ENCODE data around the gene NEB.
"Not testable (repeated sequence)": the region's sequence is repeated elsewhere in the genome, so short reads cannot be mapped to it uniquely, and the experiment has no call there.

Gene NEB

DNA sequence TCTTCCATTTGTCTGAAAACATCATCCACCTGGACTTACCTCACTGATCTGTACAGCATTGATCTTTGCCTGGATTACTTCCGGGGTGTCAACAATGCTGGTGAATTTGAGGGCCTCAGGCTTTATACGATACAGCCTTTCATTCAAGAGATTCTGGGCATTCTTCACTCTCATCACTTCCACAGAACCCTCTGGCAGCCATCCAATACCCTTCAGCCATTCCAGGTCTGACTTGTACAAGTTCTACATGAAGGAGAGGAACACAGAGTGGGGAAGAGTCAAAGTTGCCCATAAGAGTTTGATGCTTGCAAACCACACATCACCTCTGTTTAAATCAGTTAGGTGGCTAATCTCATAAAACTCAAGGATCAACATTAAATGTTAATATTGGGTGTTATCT is 130.7 kb downstream of the NEB start:
- DNase-seq, result not testable (repeated sequence)

DNA sequence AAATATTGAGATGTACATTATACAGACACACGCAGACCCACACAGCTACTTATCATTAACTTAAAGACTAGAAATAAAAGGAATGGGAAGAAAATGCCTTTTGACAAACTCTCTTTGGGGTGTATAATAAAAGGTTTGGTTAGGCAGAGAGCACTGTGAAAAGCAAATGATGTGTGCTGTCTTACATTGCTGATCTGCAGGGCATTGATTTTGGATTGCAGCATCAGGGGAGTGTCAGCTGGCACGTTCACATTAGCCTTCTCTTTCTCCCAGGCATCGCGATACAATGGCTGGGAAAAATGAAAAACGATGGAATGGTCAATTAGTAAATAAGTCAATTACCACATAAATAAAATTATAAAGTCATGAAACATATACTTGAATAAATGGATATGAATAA is 131.9 kb downstream of the NEB start:
- DNase-seq, result not testable (repeated sequence)

DNA sequence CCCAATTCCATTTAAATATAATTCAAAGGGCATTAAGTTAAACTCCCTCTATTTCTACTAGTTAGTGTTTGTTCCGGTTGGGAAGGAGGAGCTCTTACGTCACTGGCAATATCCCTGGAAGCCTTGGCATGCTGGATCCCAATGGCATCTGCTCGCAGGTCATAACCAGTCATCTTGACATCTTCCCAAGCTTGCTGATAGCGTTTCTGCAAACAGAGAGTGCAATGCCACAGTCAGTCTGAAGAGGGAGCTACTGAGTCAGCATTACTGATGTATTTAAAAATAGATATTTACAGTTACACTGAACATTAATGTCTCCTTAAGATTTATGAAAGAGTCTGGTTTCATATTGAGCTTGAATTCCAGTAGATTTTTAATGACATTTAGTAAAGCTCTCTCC is 132.5 kb downstream of the NEB start:
- not testable (repeated sequence) for DNase-seq

DNA sequence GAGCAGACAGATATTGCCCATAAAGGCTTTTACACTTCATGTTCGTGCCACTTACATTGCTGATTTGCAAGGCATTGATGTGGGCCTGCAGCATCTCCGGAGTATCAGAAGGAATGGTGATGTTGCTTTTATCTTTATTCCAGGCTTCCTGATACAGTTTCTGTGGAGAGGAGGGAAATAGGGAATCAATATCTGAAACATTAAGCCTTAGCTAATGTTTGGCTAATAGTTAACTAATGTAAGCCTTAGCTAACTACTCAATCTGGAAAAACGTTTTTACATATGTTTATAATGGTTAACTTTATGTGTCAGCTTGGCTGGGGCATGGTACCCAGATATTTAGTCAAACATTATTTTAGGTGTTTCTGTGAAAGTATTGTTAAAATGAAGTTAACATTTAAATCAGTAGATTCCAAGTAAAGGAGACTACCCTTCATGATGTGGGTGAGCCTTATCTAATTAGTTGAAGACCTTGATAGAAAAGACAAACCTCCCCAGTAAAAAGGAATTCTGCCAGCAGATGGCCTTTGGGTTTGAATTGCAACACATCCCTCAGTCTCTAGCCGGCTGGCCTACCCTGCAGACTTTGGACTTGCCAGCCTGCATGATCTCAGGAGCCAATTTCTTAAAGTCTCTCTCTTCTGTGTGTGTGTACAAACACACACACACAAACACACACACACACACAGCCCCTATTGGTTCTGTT is 137.2 kb downstream of the NEB start:
- DNase-seq, result not testable (repeated sequence)

DNA sequence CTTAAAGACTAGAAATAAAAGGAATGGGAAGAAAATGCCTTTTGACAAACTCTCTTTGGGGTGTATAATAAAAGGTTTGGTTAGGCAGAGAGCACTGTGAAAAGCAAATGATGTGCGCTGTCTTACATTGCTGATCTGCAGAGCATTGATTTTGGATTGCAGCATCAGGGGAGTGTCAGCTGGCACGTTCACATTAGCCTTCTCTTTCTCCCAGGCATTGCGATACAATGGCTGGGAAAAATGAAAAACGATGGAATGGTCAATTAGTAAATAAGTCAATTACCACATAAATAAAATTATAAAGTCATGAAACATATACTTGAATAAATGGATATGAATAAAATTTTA is 142.4 kb downstream of the NEB start:
- not testable (repeated sequence) for DNase-seq

DNA sequence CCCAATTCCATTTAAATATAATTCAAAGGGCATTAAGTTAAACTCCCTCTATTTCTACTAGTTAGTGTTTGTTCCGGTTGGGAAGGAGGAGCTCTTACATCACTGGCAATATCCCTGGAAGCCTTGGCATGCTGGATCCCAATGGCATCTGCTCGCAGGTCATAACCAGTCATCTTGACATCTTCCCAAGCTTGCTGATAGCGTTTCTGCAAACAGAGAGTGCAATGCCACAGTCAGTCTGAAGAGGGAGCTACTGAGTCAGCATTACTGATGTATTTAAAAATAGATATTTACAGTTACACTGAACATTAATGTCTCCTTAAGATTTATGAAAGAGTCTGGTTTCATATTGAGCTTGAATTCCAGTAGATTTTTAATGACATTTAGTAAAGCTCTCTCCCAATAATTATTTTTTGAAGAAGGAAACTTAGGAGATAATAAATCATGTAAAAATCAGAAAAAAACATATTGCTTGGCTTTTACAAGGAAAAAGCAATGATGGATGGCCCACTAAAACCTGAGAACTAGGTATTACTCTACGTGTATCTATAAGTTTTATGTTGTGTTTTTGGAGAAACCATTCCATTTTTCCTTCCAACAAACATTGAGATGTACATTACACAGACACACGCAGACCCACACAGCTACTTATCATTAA is 142.9 kb downstream of the NEB start:
- not testable (repeated sequence) for DNase-seq

DNA sequence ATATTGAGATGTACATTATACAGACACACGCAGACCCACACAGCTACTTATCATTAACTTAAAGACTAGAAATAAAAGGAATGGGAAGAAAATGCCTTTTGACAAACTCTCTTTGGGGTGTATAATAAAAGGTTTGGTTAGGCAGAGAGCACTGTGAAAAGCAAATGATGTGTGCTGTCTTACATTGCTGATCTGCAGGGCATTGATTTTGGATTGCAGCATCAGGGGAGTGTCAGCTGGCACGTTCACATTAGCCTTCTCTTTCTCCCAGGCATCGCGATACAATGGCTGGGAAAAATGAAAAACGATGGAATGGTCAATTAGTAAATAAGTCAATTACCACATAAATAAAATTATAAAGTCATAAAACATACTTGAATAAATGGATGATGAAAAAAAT is 153.0 kb downstream of the NEB start:
- DNase-seq, result not testable (repeated sequence)

DNA sequence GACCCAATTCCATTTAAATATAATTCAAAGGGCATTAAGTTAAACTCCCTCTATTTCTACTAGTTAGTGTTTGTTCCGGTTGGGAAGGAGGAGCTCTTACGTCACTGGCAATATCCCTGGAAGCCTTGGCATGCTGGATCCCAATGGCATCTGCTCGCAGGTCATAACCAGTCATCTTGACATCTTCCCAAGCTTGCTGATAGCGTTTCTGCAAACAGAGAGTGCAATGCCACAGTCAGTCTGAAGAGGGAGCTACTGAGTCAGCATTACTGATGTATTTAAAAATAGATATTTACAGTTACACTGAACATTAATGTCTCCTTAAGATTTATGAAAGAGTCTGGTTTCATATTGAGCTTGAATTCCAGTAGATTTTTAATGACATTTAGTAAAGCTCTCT is 153.6 kb downstream of the NEB start:
- DNase-seq, result not testable (repeated sequence)

DNA sequence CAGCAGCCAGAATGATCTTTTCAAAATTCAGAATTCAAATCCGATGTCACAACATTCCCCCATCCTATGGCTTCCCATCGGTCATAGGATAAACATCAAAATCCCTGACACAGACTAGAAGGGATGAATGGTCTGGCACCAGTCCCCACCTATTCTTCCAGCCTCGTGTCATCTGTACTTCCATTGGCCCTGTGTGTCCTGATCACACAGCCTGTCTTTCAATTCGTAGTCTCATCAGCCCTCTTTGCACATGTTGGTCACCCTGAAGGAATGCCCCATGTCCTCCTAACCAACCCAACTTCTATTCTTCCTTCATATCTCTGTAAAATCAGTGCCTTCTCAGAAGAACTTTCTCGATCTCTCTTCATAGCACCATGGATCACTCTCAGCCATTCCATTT is 157.2 kb downstream of the NEB start:
- DNase-seq, result no peak

DNA sequence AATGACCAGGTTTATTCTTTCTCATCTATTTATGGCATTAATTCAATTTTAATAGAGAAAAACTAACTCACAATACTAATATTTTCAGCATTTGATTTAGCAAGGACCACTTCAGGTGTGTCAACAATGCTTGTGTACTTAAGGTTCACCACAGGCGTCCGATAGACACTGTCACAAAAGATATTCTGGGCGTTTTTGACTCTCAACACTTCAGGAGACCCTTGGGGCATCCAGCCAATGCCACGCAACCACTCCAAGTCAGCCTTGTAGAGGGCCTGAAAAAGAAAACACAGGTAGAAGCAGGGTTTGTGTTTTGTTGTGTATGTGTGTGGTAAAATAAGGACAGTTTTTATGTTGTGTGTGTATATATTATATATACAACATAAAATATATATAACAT is 158.2 kb downstream of the NEB start:
- DNase-seq, result no peak

DNA sequence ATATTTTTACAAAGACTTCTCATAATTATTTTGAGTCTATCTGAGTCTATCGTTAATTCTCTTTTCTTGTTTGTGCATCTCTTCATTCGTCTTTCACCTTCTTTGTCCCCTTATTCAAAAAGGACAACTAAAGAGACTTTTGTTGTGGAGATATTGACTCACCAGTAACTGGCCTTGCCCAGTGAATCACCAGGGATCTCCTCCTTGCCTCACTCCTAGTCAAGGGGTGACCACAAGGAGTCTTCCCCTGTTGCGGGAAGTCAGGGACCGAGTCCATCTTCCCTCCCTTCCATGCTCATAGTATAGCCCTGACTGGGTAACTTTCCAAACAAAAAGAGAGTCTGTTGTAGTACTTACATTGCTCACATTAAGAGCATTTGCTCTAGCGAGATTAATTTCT is 158.9 kb downstream of the NEB start:
- DNase-seq, result no peak

DNA sequence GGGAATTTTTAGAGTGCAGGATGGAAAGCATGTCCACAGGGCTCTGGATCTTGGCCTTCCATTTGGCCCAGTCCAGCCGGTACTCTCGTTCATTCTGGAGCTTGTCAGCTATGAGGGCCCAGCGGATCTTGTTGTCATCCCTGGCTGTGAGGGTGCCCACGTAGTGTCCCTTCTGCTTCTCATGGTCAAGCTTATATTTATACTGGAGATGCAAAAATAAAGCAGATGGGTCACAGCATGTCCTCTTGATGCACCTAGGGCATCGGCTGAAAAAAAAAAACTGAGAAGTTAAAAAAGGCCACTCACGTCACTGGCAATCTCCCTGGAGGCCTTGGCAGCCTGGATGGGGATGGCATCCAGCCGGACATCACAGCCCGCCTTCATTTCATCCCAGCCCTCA is 164.1 kb downstream of the NEB start:
- DNase-seq, result no peak

DNA sequence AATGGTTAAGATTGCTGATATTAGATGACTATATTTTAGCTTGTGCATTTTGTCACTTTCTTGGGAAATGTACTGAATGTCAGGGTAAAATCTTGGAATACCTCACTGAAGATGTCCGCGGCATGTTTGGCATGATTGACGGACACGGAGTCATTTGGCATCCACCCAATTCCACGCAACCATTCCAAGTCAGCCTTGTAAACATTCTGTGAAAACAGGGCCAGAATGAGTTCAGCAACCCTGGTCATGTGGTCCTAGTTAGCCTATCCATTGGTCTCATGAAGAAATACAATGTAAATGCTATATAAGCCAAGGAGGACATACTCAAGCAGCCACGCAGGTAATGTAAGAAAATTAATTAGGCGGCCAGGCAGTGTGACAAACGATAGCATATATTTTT is 165.1 kb downstream of the NEB start:
- DNase-seq, result no peak

DNA sequence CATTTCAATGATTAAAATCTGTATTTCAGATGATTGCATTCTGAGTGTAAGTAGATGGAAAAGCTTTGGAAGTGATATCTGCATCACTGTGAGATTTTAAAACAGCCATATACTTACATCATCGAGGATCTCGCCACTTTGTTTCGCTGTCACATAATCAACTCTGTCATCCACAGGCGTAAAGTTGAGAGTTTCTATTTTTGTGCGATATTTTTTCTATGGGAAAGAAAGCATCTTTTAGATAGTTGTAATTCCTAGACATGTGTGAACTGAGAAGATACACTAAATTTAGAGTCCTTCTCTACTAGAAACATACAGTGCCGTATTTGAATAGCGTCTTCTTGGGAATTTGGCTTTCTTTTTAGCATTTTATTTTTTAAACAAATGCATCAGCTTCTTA is 165.8 kb downstream of the NEB start:
- no peak for DNase-seq

DNA sequence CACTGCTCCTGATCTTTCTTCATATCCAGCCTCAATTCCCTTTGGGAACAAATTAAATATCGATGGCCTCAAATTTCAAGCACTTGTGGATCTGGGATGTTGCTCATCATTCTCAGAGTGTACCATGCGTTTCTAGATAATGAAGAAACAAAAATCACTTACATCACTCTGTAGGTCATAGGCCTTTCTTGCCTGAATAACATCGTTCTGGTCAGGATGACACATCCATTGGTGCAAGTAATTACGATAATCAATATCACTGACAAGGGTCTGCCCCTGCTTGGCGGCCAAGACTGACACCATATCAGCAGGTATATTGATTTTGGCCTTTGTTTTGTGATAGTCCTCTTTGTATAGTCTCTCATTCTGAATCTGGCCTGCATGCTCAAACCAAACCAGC is 167.3 kb downstream of the NEB start:
- DNase-seq, result no peak

DNA sequence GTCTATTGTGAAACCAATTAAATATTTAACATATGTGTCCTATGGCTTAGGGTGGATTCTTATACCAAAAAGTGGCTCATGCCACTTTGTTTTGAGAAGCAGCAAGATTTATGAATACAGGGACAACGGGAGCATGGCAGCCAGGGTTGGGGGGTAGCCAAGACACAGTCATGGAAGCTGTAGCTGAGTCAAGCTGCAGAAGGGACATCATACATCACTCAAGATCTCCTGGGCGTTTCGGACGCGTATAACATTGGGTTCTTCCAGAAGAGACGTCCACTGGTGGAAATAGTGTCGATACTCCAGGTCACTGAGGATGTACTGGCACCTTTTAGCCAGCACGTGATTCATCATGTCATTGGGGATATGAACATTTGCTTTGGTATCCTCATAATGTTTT is 171.9 kb downstream of the NEB start:
- DNase-seq, result no peak

DNA sequence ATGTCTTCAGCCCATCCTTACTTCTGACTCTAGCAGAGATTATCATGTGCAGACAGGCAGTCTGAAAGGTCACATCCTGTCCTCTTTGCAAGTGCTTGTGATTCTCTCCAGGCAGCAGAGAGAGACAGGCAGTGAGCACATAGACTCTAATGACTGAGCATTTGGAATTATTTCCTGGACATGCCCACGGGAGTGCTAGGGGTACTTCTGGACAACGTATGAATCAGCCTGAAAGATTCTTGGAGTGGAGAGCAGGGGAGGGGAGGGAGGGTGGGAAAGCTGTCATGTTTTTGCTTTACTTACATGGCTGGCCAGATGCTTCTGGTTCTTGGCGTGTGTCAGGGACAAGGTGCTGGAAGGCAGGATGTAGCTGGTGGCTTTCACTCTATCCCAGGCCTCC is 174.0 kb downstream of the NEB start:
- DNase-seq, result no peak

DNA sequence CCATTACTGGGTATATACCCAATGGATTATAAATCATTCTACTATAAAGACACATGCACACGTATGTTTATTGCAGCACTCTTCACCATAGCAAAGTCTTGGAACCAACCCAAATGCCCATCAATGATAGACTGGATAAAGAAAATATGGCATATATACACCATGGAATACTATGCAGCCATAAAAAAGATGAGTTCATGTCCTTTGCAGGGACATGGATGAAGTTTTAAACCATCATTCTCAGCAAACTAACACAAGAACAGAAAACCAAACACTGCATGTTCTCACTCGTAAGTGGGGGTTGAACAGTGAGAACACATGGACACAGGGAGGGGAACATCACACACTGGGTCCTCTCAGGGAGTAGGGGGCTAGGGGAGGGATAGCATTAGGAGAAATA is 174.8 kb downstream of the NEB start:
- not testable (repeated sequence) for DNase-seq

DNA sequence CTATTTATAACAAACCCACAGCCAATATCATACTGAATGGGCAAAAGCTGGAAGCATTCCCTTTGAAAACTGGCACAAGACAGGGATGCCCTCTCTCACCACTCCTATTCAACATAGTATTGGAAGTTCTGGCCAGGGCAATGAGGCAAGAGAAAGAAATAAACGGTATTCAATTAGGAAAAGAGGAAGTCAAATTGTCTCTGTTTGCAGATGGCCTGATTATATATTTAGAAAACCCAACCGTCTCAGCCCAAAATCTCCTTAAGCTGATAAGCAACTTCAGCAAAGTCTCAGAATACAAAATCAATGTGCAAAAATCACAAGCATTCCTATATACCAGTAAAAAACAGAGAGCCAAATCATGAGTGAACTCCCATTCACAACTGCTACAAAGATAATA is 176.4 kb downstream of the NEB start:
- DNase-seq, result not testable (repeated sequence)

DNA sequence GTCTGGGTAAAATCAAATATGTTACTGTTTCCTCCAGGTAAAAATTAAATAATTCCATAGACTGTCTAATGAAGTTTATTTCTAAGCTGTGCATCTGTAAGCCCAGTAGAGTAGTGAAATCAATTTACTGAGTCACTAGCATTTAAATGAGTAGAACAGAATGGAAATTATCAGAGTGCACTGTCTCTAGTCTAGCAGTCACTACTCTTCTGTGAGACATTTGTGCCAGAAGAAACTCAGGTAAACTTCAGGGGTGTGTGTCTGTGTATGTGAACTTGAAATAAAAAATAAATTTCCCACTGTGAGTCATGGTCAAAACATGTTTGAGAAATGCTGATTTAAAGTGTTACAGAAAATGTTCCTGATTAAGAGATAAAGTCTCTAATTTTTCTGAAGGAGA is 178.2 kb downstream of the NEB start:
- no peak for DNase-seq

DNA sequence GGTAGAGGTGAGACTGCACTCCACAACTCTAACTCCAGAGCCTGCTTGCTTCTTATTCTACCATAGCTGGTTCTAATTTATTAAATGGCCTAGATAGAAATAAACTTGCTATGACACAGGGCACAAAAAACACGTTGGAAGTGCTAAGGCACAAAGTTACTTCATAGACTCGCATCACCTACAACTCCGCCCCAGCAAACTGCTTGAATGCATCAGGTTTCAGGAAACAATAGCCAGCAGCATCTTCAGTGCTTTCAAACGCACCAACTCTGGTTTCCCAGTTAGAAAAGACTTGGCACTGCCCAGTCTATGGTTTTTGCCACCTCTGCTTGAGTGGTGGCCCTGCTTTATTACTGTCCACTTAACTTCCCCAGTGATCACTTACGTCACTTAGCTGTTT is 182.0 kb downstream of the NEB start:
- DNase-seq, result no peak

DNA sequence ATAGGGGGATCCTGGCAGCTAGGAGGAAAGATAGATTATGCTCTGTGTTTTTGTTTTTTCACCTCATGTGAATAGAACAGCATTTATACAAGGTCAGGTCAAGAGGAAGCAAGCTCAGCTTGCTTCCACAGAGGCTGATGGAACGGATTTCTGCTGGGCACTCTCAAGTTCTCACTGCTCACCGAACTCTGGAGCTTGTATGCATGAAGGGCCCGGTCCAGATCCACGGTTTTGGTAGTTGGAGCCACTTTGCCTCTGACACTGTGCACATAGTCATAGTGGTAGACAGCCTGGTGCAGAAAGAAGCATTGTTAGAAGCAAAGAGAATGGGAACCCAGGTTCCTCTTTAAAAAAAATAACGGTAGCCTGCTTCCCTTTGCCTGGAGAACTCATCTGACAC is 182.7 kb downstream of the NEB start:
- no peak for DNase-seq

DNA sequence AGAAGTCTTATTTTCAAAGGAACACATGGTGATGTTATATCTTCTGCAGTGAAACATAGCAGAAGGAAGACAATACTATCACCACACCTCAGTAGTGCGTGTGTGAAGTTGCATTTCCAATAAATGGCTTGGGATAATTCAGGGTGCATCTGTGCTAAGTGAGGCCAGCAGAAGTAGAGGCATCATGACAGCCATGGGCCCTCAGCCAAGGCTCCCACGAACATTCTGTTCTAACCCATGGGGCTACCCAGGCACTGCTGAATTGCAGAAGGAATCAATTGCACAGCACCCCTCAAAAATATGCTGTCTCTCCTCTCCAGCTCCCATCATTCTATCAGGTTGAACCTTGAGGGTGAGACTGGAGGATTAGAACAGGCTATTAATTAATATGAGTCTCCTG is 185.1 kb downstream of the NEB start:
- DNase-seq, result no peak

DNA sequence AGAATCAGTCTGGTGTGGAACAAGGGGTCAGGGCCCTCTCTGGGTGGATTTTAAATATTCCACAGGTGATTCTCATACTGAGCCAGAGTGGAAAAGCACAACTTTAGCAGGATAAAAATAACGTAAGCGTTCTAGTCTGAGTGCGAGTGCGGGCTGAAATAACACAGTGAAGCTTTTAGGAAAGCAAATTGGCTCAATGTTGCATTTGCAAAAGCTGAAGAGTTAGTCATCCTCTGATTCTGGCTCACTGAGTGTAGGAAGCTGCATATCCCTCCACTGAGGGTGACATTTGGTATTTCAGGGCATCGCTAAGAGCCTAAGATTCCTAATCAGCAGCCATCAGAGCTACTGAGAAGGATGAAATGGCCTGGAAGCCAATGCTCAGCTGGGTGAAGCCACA is 189.8 kb downstream of the NEB start:
- no peak for DNase-seq

DNA sequence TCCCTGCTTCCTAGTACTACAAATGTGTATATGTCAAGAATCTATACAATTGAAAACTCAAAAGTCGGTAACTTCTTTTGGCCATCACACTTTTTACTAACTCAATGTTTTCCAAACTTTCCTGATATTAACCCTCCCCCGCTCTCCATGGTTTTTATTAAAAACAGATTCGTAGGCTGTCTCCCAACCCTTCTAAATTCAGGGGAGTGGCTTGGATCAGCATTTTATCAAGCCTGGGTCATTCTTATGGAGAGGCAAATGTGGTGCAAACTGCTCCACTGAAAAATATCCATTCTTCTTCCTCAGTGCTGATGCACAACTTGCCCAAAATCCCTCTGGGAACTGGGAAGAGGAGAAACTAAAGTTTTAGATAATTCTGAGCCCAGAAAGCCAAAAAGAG is 190.4 kb downstream of the NEB start:
- DNase-seq, result no peak
